ES-I3 (cell line): ENCODE results near the gene NLE1.
"Not testable (repeated sequence)": the region's sequence is repeated elsewhere in the genome, so short reads cannot be mapped to it uniquely, and the experiment has no call there.

Experiments used
- H3K36me3 ChIP-seq: 2 replicates; pipeline ENCODE4 v1.6.1; 2013; ENCODE audit warnings: mild to moderate bottlenecking, low read length, control low read depth, moderate library complexity; ENCODE audit not compliant: insufficient read depth
- H3K4me1 ChIP-seq: 2 replicates; pipeline ENCODE4 v1.6.1; 2013; ENCODE audit warnings: mild to moderate bottlenecking, control low read depth, low read length; ENCODE audit not compliant: insufficient read depth
- H3K9ac ChIP-seq: 2 replicates; pipeline ENCODE4 v1.6.1; 2013; ENCODE audit warnings: low read depth, mild to moderate bottlenecking, low read length, moderate library complexity
- H3K9me3 ChIP-seq: 2 replicates; pipeline ENCODE4 v1.6.1; 2013; ENCODE audit warnings: mild to moderate bottlenecking, low read length, moderate library complexity; ENCODE audit not compliant: control insufficient read depth, insufficient read depth

Gene NLE1

GRCh38 chr17:35152421-35153140, 10.5 kb upstream of the NLE1 start:
- Histone ChIP-seq H3K36me3 (no peaks in the 10 kb centered on the region), H3K9me3 (no peaks in the 10 kb centered on the region), H3K4me1 (peaks cover 8% of the 10 kb centered on the region; the same call in 1 of the 2 replicates), H3K9ac (no peak overlapping the region)

- H3K4me1 ChIP-seq = peaks cover 17% of the 10 kb centered on the region; the same call in 1 of the 2 replicates
- not testable (repeated sequence) for H3K9me3 ChIP-seq
These were observed 9.0 kb upstream of the NLE1 start for GRCh38 chr17:35151080-35151479.

GRCh38 chr17:35149941-35150340, 7.8 kb upstream of the NLE1 start:
- H3K9me3 ChIP-seq = no peaks in the 10 kb centered on the region

More at GRCh38 chr17:35151080-35151479, 9.0 kb upstream of the NLE1 start:
- H3K9ac ChIP-seq, H3K36me3 ChIP-seq: not testable (repeated sequence)

GRCh38 chr17:35148144-35148543, 6.0 kb upstream of the NLE1 start:
- Histone ChIP-seq H3K36me3 (no peaks in the 10 kb centered on the region), H3K9ac (no peak overlapping the region), H3K9me3 (no peaks in the 10 kb centered on the region), H3K4me1 (peaks cover 20% of the 10 kb centered on the region; the same call in 1 of the 2 replicates)

More at GRCh38 chr17:35149941-35150340, 7.8 kb upstream of the NLE1 start:
- Histone ChIP-seq H3K36me3 (no peaks in the 10 kb centered on the region), H3K9ac (no peak overlapping the region), H3K4me1 (peaks cover 17% of the 10 kb centered on the region; the same call in 1 of the 2 replicates)

GRCh38 chr17:35147375-35147905, 5.3 kb upstream of the NLE1 start, which contains the start of gene UNC45B:
Gene UNC45B, plus strand, starts transcription at chr17:35147817. Its CDS starts 447 bp downstream, at chr17:35148264.
- Histone ChIP-seq H3K36me3 (no peaks in the 10 kb centered on the region), H3K4me1 (peaks cover 20% of the 10 kb centered on the region; the same call in 1 of the 2 replicates), H3K9me3 (no peaks in the 10 kb centered on the region), H3K9ac (no peak within 1 kb of the TSS)

- H3K9ac ChIP-seq = no peak overlapping the region
- no peaks in the 10 kb centered on the region for H3K36me3 ChIP-seq
- no peaks in the 10 kb centered on the region for H3K9me3 ChIP-seq
- H3K4me1 ChIP-seq = peaks cover 20% of the 10 kb centered on the region; the same call in 1 of the 2 replicates
These were observed 4.2 kb upstream of the NLE1 start for GRCh38 chr17:35146214-35146833.

- Histone ChIP-seq H3K4me1 (peaks cover 20% of the 10 kb centered on the region; the same call in 1 of the 2 replicates), H3K9ac (no peak overlapping the region), H3K9me3 (no peaks in the 10 kb centered on the region), H3K36me3 (no peaks in the 10 kb centered on the region)
These were observed 2.7 kb upstream of the NLE1 start for GRCh38 chr17:35144840-35145239.

GRCh38 chr17:35142467-35142796, 329 bp upstream of the NLE1 start:
- Histone ChIP-seq H3K4me1 (0 out of 2 replicates have a peak, but pooled peaks cover 11% of the 10 kb centered on the region), H3K36me3 (peaks cover 17% of the 10 kb centered on the region), H3K9ac (peak overlapping the region; percentile 78; the same call in 1 of the 2 replicates), H3K9me3 (no peaks in the 10 kb centered on the region)

GRCh38 chr17:35138218-35138617, 3.9 kb downstream of the NLE1 start:
- H3K36me3 ChIP-seq = peaks cover 46% of the 10 kb centered on the region
- H3K4me1 ChIP-seq = 0 out of 2 replicates have a peak, but pooled peaks cover under 1% of the 10 kb centered on the region
- no peak overlapping the region for H3K9ac ChIP-seq
- no peaks in the 10 kb centered on the region for H3K9me3 ChIP-seq

GRCh38 chr17:35135322-35135721, 6.8 kb downstream of the NLE1 start:
- Histone ChIP-seq H3K4me1 (no peaks in the 10 kb centered on the region), H3K9ac (no peak overlapping the region), H3K9me3 (no peaks in the 10 kb centered on the region), H3K36me3 (peaks cover 62% of the 10 kb centered on the region)

- Histone ChIP-seq H3K4me1 (no peaks in the 10 kb centered on the region; the same call in 1 of the 2 replicates), H3K9ac (no peak overlapping the region), H3K9me3 (peaks cover 3% of the 10 kb centered on the region; the same call in 1 of the 2 replicates), H3K36me3 (peaks cover 50% of the 10 kb centered on the region)
These were observed 9.1 kb downstream of the NLE1 start for GRCh38 chr17:35132816-35133550.

GRCh38 chr17:35132099-35132498, 10.0 kb downstream of the NLE1 start:
- Histone ChIP-seq H3K36me3 (peaks cover 41% of the 10 kb centered on the region), H3K9me3 (peaks cover 3% of the 10 kb centered on the region; the same call in 1 of the 2 replicates), H3K4me1 (no peaks in the 10 kb centered on the region; the same call in 1 of the 2 replicates), H3K9ac (no peak overlapping the region)

- H3K9ac ChIP-seq = no peak overlapping the region
- peaks cover 27% of the 10 kb centered on the region for H3K36me3 ChIP-seq
- no peaks in the 10 kb centered on the region; the same call in 1 of the 2 replicates for H3K4me1 ChIP-seq
- peaks cover 3% of the 10 kb centered on the region; the same call in 1 of the 2 replicates for H3K9me3 ChIP-seq
These were observed 11.7 kb downstream of the NLE1 start for GRCh38 chr17:35130392-35130791.

GRCh38 chr17:35129973-35130351, 12.1 kb downstream of the NLE1 start:
- peaks cover 3% of the 10 kb centered on the region; the same call in 1 of the 2 replicates for H3K9me3 ChIP-seq
- H3K4me1 ChIP-seq = no peaks in the 10 kb centered on the region; the same call in 1 of the 2 replicates
- peaks cover 23% of the 10 kb centered on the region for H3K36me3 ChIP-seq
- H3K9ac ChIP-seq = no peak overlapping the region
